ENCODE data around the gene RBMS3.

GRCh38 chr3:29281094-29281343, 148 bp downstream of the RBMS3 start:
- TF ChIP-seq POLR2AphosphoS5 (IDR thresholded peaks at IDR 0.05) (no peak), CTCF (IDR thresholded peaks at IDR 0.05) (no peak), POLR2A (IDR thresholded peaks at IDR 0.05) (no peak)
